ENCODE data around the gene OPA3.

GRCh38 chr19:45524575-45525129, 60.0 kb downstream of the OPA3 start:
- TF ChIP-seq YY1 (IDR thresholded peaks at IDR 0.05; ENCODE audit: extremely low read depth, insufficient replicate concordance, low read depth, low read length) = no peak
- TF ChIP-seq EZH2 (IDR thresholded peaks at IDR 0.05) = no peak
- TF ChIP-seq, protein P1, sequence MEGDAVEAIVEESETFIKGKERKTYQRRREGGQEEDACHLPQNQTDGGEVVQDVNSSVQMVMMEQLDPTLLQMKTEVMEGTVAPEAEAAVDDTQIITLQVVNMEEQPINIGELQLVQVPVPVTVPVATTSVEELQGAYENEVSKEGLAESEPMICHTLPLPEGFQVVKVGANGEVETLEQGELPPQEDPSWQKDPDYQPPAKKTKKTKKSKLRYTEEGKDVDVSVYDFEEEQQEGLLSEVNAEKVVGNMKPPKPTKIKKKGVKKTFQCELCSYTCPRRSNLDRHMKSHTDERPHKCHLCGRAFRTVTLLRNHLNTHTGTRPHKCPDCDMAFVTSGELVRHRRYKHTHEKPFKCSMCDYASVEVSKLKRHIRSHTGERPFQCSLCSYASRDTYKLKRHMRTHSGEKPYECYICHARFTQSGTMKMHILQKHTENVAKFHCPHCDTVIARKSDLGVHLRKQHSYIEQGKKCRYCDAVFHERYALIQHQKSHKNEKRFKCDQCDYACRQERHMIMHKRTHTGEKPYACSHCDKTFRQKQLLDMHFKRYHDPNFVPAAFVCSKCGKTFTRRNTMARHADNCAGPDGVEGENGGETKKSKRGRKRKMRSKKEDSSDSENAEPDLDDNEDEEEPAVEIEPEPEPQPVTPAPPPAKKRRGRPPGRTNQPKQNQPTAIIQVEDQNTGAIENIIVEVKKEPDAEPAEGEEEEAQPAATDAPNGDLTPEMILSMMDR (IDR thresholded peaks at IDR 0.05 in 2 of 3, conservative IDR thresholded peaks at IDR 0.05 in 1 of 3; ENCODE audit: borderline replicate concordance in 1 of 3, insufficient read depth in 1 of 3, low read depth in 2 of 3, low read length in 2 of 3) = no peak
- TF ChIP-seq POLR2AphosphoS5 (IDR thresholded peaks at IDR 0.05; ENCODE audit: low read depth, low read length) = no peak
- TF ChIP-seq EGR1 (IDR thresholded peaks at IDR 0.05; ENCODE audit: low read depth) = no peak
- no peak for TF ChIP-seq POLR2A (IDR thresholded peaks at IDR 0.05; ENCODE audit: borderline replicate concordance, extremely low read depth, insufficient read depth, insufficient read length)
- TF ChIP-seq, protein P2, sequence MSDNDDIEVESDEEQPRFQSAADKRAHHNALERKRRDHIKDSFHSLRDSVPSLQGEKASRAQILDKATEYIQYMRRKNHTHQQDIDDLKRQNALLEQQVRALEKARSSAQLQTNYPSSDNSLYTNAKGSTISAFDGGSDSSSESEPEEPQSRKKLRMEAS (IDR thresholded peaks at IDR 0.05) = no peak
- no peak for TF ChIP-seq JUND (IDR thresholded peaks at IDR 0.05)
- TF ChIP-seq ELF1 (IDR thresholded peaks at IDR 0.05; ENCODE audit: borderline replicate concordance, low read depth) = no peak
- TF ChIP-seq SIN3A (IDR thresholded peaks at IDR 0.05; ENCODE audit: low read depth) = no peak
- no peak for TF ChIP-seq TCF7L2 (IDR thresholded peaks at IDR 0.05; ENCODE audit: borderline replicate concordance, extremely low read depth, insufficient read depth, insufficient read length)
- no peak for TF ChIP-seq ZNF274 (IDR thresholded peaks at IDR 0.05; ENCODE audit: low read depth, low read length)
- no peak for TF ChIP-seq RAD21 (IDR thresholded peaks at IDR 0.05; ENCODE audit: low read depth)
- no peak for TF ChIP-seq CBX3 (IDR thresholded peaks at IDR 0.05; ENCODE audit: low read depth)
